ENCODE results near the gene CHMP2B. TPM values are rescaled to one million over a fixed set of nuclear protein-coding genes. Genes with fewer than 3 reads are reported as not detected.
A peak's percentile ranks its signal among the peaks of the same experiment; 100 is the strongest.

Gene CHMP2B
- total and polyA plus RNA-seq, 2 donors (not counting 1 experiment from before 2014, with no cell fraction given) = 20.6 to 46.2 TPM

DNA sequence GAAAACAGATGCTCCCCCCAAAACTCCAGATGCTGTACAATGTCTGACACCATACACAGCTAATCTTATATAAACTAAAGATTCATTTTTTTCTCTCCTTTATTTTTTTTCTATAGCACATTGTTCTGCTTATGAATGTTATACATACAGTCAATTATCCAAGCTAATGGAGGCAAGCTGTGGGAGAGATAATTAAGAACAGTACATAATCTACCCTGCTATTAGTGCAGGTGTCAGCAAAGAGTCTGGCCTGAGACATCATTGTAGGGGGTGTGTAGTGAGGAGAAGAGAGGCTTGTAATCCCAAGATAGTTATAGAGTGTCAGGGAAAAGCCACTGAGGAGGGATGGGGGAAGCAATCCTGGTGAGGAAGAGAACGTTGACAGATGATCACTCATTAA, 25.4 kb upstream of the CHMP2B start:
- no peak overlapping the region for H3K4me3 ChIP-seq (replicated peaks in 1 of 4; ENCODE audit: control extremely low read depth in 1 of 4, insufficient read depth in 1 of 4, low read depth in 3 of 4, low read length in 4 of 4)
- no peaks in the 10 kb centered on the region for H3K27me3 ChIP-seq (ENCODE audit: control insufficient read depth, insufficient read depth, low read length)
- H3K9me3 ChIP-seq (ENCODE audit: control insufficient read depth, insufficient read depth, low read depth, low read length) = no peaks in the 10 kb centered on the region
- no peak overlapping the region for H3K4me2 ChIP-seq (ENCODE audit: extremely low read depth, insufficient read depth, low read length)
- TF ChIP-seq, protein P1, sequence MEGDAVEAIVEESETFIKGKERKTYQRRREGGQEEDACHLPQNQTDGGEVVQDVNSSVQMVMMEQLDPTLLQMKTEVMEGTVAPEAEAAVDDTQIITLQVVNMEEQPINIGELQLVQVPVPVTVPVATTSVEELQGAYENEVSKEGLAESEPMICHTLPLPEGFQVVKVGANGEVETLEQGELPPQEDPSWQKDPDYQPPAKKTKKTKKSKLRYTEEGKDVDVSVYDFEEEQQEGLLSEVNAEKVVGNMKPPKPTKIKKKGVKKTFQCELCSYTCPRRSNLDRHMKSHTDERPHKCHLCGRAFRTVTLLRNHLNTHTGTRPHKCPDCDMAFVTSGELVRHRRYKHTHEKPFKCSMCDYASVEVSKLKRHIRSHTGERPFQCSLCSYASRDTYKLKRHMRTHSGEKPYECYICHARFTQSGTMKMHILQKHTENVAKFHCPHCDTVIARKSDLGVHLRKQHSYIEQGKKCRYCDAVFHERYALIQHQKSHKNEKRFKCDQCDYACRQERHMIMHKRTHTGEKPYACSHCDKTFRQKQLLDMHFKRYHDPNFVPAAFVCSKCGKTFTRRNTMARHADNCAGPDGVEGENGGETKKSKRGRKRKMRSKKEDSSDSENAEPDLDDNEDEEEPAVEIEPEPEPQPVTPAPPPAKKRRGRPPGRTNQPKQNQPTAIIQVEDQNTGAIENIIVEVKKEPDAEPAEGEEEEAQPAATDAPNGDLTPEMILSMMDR (conservative IDR thresholded peaks at IDR 0.05 in 1 of 2, IDR thresholded peaks at IDR 0.05 in 1 of 2; ENCODE audit: low read depth in 1 of 2, low read length in 2 of 2) = no peak
- no peak for TF ChIP-seq EZH2 (IDR thresholded peaks at IDR 0.05; ENCODE audit: low read length, missing control alignments)
- no peaks in the 10 kb centered on the region for H4K20me1 ChIP-seq (ENCODE audit: control insufficient read depth, extremely low read depth, insufficient read depth, low read length)
- no peak for DNase-seq (ENCODE audit: low read depth in 2 of 2)
- H3K36me3 ChIP-seq (ENCODE audit: control insufficient read depth, insufficient read depth, low read length) = no peaks in the 10 kb centered on the region
- no peaks in the 10 kb centered on the region for H3K79me2 ChIP-seq (ENCODE audit: control insufficient read depth, insufficient read depth, low read length)
- H3K9ac ChIP-seq (ENCODE audit: insufficient read depth, low read length) = no peak overlapping the region
- H3K27ac ChIP-seq (ENCODE audit: insufficient read depth, low read length) = no peak overlapping the region
- H3K4me1 ChIP-seq (ENCODE audit: control insufficient read depth, extremely low read depth, insufficient read depth, low read length) = peaks cover 3% of the 10 kb centered on the region
- no peak overlapping the region for H2AFZ ChIP-seq (ENCODE audit: low read length)

DNA sequence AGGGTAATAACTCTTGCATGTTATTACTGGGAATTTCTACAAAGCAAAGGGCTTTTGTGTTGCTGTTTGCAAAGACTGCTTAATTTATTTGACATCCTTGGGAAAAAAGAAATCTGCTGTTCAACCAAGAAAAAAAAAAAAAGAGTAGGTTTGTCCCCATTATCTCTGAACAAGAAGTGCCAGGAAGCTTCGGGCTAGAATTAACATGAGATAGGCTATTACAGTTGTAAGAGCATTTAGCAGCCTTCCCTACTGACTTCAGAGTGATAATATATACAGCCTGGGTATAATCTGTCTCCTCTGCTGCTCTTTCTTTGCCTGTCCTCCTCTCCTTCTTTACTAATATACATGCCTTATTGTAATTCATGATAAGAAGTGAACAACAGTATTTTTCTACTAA, 23.3 kb upstream of the CHMP2B start:
- H3K9ac ChIP-seq (ENCODE audit: insufficient read depth, low read length) = no peak overlapping the region
- no peaks in the 10 kb centered on the region for H3K79me2 ChIP-seq (ENCODE audit: control insufficient read depth, insufficient read depth, low read length)
- no peak overlapping the region for H3K4me3 ChIP-seq (replicated peaks in 1 of 4; ENCODE audit: control extremely low read depth in 1 of 4, insufficient read depth in 1 of 4, low read depth in 3 of 4, low read length in 4 of 4)
- no peak for DNase-seq (ENCODE audit: low read depth in 2 of 2)
- no peaks in the 10 kb centered on the region for H4K20me1 ChIP-seq (ENCODE audit: control insufficient read depth, extremely low read depth, insufficient read depth, low read length)
- no peak for TF ChIP-seq EZH2 (IDR thresholded peaks at IDR 0.05; ENCODE audit: low read length, missing control alignments)
- TF ChIP-seq, protein P1 (conservative IDR thresholded peaks at IDR 0.05 in 1 of 2, IDR thresholded peaks at IDR 0.05 in 1 of 2; ENCODE audit: low read depth in 1 of 2, low read length in 2 of 2) = no peak
- peaks cover 7% of the 10 kb centered on the region for H3K4me1 ChIP-seq (ENCODE audit: control insufficient read depth, extremely low read depth, insufficient read depth, low read length)
- H2AFZ ChIP-seq (ENCODE audit: low read length) = no peak overlapping the region
- no peak overlapping the region for H3K4me2 ChIP-seq (ENCODE audit: extremely low read depth, insufficient read depth, low read length)
- no peak overlapping the region for H3K27ac ChIP-seq (ENCODE audit: insufficient read depth, low read length)
- H3K27me3 ChIP-seq (ENCODE audit: control insufficient read depth, insufficient read depth, low read length) = no peaks in the 10 kb centered on the region
- no peaks in the 10 kb centered on the region for H3K9me3 ChIP-seq (ENCODE audit: control insufficient read depth, insufficient read depth, low read depth, low read length)
- H3K36me3 ChIP-seq (ENCODE audit: control insufficient read depth, insufficient read depth, low read length) = no peaks in the 10 kb centered on the region

DNA sequence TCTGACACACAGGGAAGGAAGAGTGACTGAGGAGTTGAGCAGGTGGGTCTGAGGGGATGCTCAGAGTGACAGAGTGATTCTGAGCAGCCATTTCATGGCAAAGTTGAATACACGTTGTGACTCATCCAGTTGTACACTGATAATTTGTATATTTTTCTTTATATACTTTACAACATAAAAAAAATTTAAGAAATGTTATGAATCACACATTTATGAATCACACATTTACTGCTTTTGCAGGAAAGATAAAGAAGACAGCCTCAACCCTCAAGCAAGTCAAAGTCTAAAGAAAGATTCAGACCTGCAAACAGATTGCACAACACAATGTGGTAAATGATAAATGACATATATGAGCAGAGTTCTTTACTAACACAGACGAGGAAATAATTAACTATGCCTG, 21.0 kb upstream of the CHMP2B start:
- Histone ChIP-seq H3K4me1 (ENCODE audit: control insufficient read depth, extremely low read depth, insufficient read depth, low read length) (peaks cover 7% of the 10 kb centered on the region), H3K4me2 (ENCODE audit: extremely low read depth, insufficient read depth, low read length) (no peak overlapping the region), H3K9me3 (ENCODE audit: control insufficient read depth, insufficient read depth, low read depth, low read length) (no peaks in the 10 kb centered on the region), H3K27me3 (ENCODE audit: control insufficient read depth, insufficient read depth, low read length) (no peaks in the 10 kb centered on the region), H3K9ac (ENCODE audit: insufficient read depth, low read length) (no peak overlapping the region), H3K27ac (ENCODE audit: insufficient read depth, low read length) (no peak overlapping the region), H3K4me3 (replicated peaks in 1 of 4; ENCODE audit: control extremely low read depth in 1 of 4, insufficient read depth in 1 of 4, low read depth in 3 of 4, low read length in 4 of 4) (no peak overlapping the region), H2AFZ (ENCODE audit: low read length) (no peak overlapping the region), H3K36me3 (ENCODE audit: control insufficient read depth, insufficient read depth, low read length) (no peaks in the 10 kb centered on the region), H4K20me1 (ENCODE audit: control insufficient read depth, extremely low read depth, insufficient read depth, low read length) (no peaks in the 10 kb centered on the region), H3K79me2 (ENCODE audit: control insufficient read depth, insufficient read depth, low read length) (no peaks in the 10 kb centered on the region)
- TF ChIP-seq, protein P1 (conservative IDR thresholded peaks at IDR 0.05 in 1 of 2, IDR thresholded peaks at IDR 0.05 in 1 of 2; ENCODE audit: low read depth in 1 of 2, low read length in 2 of 2) = no peak
- no peak for TF ChIP-seq EZH2 (IDR thresholded peaks at IDR 0.05; ENCODE audit: low read length, missing control alignments)
- peak; percentile 83 to 87 for DNase-seq (ENCODE audit: low read depth in 2 of 2)
